Stimulated activated naive B cell treated with anti-CD40 and anti-IgM and Interleukin-4, amounts not matched to agents 10 μg/mL and 1 μg/mL and 100 μg/mL, for 72 hours (primary cell): Measurements from ENCODE around the gene TGFBR3.

Experiments
- ATAC-seq, 2 donors: fragments of 150-1000 bp; cut with Tn5 transposase; replicated peaks; 2 replicates each; pipeline ENCODE4 v1.10.0; 2021; ENCODE audit warnings: moderate library complexity in 1 of 2
- DNase-seq: peaks from one replicate; pipeline ENCODE4 v3.0.0; 2021
- H3K27ac Mint-ChIP-seq: one replicate; pipeline ENCODE4 v1.8.0; 2022; ENCODE audit warnings: mild to moderate bottlenecking, mixed read lengths
- H3K27me3 Mint-ChIP-seq, 2 donors: one replicate each; pipeline ENCODE4 v1.8.0; 2022; ENCODE audit warnings: mixed read lengths in 2 of 2
- H3K36me3 Mint-ChIP-seq, 2 donors: one replicate each; pipeline ENCODE4 v1.8.0; 2022; ENCODE audit warnings: mixed read lengths in 2 of 2, mild to moderate bottlenecking in 1 of 2
- H3K4me1 Mint-ChIP-seq, 2 donors: one replicate each; pipeline ENCODE4 v1.8.0; 2022; ENCODE audit warnings: mixed read lengths in 2 of 2, mild to moderate bottlenecking in 1 of 2
- H3K4me3 Mint-ChIP-seq, 2 donors: one replicate each; pipeline ENCODE4 v1.8.0; 2022; ENCODE audit warnings: mild to moderate bottlenecking in 2 of 2, mixed read lengths in 2 of 2, moderate library complexity in 1 of 2
- H3K9me3 Mint-ChIP-seq, 2 donors: one replicate each; pipeline ENCODE4 v1.8.0; 2022; ENCODE audit warnings: mixed read lengths in 2 of 2, mild to moderate bottlenecking in 1 of 2

The TGFBR3 gene

DNA sequence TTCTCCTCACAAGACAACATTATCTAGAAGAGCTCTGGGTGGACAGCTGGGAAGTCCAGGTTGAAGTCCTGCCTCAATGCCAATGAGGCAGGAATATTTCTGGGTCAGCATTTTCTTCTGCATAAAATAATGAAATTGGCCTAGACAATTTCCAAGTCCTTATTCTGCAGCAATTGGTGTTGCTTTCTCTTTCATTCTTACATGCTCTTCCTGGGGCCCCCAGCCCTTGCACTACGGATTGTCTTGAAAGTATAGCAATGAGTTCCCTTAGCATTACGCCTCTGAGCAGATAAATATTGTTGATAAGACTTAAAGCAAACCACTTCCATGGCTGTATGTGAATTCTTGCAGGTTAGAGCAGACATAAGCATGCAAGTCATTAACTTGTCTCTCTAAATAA, 188.5 kb downstream of the TGFBR3 start:
- Mint-ChIP-seq H3K36me3 (no peaks in the 10 kb centered on the region), H3K4me1 (no peaks in the 10 kb centered on the region), H3K9me3 (no peaks in the 10 kb centered on the region), H3K27ac (no peak overlapping the region), H3K27me3 (no peaks in the 10 kb centered on the region), H3K4me3 (no peak overlapping the region)
- ATAC-seq (no peak), DNase-seq (no peak)

DNA sequence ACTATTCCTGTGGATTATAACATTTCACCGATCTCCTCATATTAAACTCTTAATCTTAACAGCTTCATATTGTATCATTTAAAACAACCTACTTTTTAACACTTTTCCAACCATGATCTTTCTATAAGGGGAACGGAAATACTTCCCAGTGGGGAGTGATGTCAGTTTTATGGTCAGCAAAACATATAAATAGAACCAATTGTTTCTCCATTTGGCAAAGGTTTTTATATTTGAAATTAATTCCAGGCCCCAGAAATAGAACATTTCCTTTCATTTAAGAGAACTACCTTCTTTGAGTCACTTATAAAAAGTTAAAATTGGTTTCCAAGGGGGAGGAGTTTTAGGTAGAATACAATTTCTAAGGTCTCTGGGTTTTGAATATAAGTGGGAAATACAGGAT, 189.6 kb downstream of the TGFBR3 start:
- ATAC-seq (no peak), DNase-seq (no peak)
- no peaks in the 10 kb centered on the region for H3K9me3 Mint-ChIP-seq
- H3K4me1 Mint-ChIP-seq = no peaks in the 10 kb centered on the region
- no peak overlapping the region for H3K4me3 Mint-ChIP-seq
- no peaks in the 10 kb centered on the region for H3K27me3 Mint-ChIP-seq
- H3K36me3 Mint-ChIP-seq = no peaks in the 10 kb centered on the region
- no peak overlapping the region for H3K27ac Mint-ChIP-seq

DNA sequence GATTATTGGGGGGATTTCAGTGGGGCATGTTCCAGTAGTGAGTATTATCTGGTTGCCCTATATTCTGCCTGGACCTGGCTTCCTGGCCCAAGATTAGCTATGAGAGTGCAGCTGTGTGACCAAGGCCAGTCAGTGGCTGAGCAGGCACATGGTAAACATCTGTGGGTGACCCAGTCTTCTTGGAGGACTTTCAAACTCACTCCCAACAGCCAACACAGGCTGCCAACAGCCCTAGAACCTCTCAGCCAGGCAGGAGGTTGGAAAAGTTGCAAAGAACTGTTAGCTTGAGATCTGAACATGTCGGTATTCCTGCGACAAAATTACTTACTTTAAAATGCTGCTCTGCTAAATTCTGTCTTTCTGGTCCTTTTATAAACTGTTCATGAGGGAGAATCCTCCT, 192.4 kb downstream of the TGFBR3 start:
- no peaks in the 10 kb centered on the region for H3K36me3 Mint-ChIP-seq
- peaks cover 0 to 8% of the 10 kb centered on the region in 2 donors for H3K4me1 Mint-ChIP-seq
- no peaks in the 10 kb centered on the region for H3K9me3 Mint-ChIP-seq

GRCh38 chr1:91691525-91691924, 194.4 kb downstream of the TGFBR3 start:
- Mint-ChIP-seq H3K4me1 (peaks cover 0 to 8% of the 10 kb centered on the region in 2 donors), H3K4me3 (no peak overlapping the region), H3K27me3 (peaks cover 0 to 6% of the 10 kb centered on the region in 2 donors), H3K36me3 (no peaks in the 10 kb centered on the region), H3K27ac (no peak overlapping the region), H3K9me3 (no peaks in the 10 kb centered on the region)
- DNase-seq = no peak
- no peak for ATAC-seq

More for the DNA sequence above, 192.4 kb downstream of the TGFBR3 start:
- DNase-seq (no peak), ATAC-seq (no peak)
- H3K4me3 Mint-ChIP-seq = no peak overlapping the region
- H3K27me3 Mint-ChIP-seq = peaks cover 0 to 6% of the 10 kb centered on the region in 2 donors
- H3K27ac Mint-ChIP-seq = no peak overlapping the region

DNA sequence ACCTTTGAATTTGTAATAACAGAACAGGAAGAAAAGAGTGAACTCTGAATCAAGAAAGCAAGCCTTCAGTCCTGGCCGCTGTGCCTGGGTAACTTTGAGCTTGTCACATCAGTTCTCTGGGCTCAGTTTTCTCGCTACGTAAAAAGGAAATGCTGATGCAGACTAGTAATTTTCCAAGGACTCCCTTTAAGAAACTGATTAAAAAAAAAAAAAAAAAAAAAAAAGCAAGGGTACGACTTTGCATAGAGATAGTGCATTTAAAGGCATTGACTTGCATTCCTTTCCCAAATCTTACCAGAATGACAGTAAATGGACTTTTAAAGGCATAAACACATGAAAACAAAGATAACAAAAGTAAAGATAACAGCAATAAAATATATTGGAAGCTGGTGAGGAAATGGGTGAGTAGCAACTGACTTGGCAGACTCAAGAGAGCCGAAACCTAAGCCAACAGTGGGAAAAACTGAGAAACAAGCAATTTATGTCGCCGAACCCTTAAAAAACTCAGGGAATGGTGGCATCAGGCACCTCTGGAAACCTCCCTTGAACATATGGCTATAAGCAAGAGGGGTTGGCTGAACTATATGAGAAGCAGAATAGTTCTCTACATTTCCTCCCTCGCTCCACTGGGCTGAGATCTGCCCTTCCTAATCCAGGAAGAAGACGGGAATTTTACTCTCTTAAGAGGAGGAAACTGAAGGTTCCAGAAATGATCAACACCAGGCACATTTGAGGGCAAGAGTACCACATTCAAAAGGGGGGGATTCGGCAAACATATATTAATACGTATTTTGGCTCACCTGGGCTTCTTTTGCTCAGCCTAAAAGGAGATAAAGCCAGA, 196.1 kb downstream of the TGFBR3 start:
- Mint-ChIP-seq H3K36me3 (no peaks in the 10 kb centered on the region), H3K4me1 (peaks cover 0 to 10% of the 10 kb centered on the region in 2 donors), H3K4me3 (no peak overlapping the region), H3K27me3 (peaks cover 0 to 6% of the 10 kb centered on the region in 2 donors), H3K9me3 (no peaks in the 10 kb centered on the region), H3K27ac (no peak overlapping the region)
- no peak for DNase-seq
- ATAC-seq = no peak

- Mint-ChIP-seq H3K27ac (no peak overlapping the region), H3K36me3 (no peaks in the 10 kb centered on the region), H3K27me3 (peaks cover 0 to 6% of the 10 kb centered on the region in 2 donors), H3K4me1 (peaks cover 2 to 25% of the 10 kb centered on the region in 2 donors), H3K9me3 (no peaks in the 10 kb centered on the region), H3K4me3 (no peak overlapping the region)
- ATAC-seq = no peak
- no peak for DNase-seq
Observed at GRCh38 chr1:91687452-91687851, 198.5 kb downstream of the TGFBR3 start.

DNA sequence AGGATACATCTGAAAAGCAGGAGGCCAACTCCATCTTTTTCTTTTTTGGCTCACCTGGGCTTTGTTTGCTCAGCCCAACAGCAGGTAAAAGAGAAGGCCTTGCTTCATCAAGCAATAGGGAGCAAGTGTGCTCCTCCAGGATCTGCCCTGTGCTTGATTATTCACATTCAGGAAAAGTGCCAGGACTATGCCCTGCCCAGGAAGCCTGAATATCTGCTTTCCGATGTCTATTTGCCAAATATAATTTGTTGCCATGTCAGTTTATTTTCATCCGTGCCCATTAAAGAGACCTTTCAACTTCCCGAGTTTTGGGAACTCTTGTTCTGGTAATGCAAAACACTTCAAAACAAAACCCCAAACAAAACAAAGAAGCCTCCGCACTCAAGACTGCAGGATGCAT, 200.0 kb downstream of the TGFBR3 start:
- Mint-ChIP-seq H3K4me1 (peaks cover 2 to 25% of the 10 kb centered on the region in 2 donors), H3K9me3 (no peaks in the 10 kb centered on the region), H3K27me3 (peaks cover 0 to 6% of the 10 kb centered on the region in 2 donors)

GRCh38 chr1:91684481-91685196, 201.3 kb downstream of the TGFBR3 start:
- H3K9me3 Mint-ChIP-seq = no peaks in the 10 kb centered on the region
- H3K27ac Mint-ChIP-seq = no peak overlapping the region
- H3K4me1 Mint-ChIP-seq = peaks cover 2 to 25% of the 10 kb centered on the region in 2 donors
- no peaks in the 10 kb centered on the region for H3K36me3 Mint-ChIP-seq
- ATAC-seq (peak in 1 of 2 donors; percentile 29), DNase-seq (no peak)
- peaks cover 0 to 5% of the 10 kb centered on the region in 2 donors for H3K27me3 Mint-ChIP-seq
- H3K4me3 Mint-ChIP-seq = no peak overlapping the region

More for the DNA sequence above, 200.0 kb downstream of the TGFBR3 start:
- Mint-ChIP-seq H3K27ac (no peak overlapping the region), H3K36me3 (no peaks in the 10 kb centered on the region), H3K4me3 (no peak overlapping the region)
- ATAC-seq = no peak
- no peak for DNase-seq

- no peaks in the 10 kb centered on the region for H3K27me3 Mint-ChIP-seq
- DNase-seq (no peak), ATAC-seq (no peak)
- no peaks in the 10 kb centered on the region for H3K36me3 Mint-ChIP-seq
- no peaks in the 10 kb centered on the region for H3K9me3 Mint-ChIP-seq
- H3K4me3 Mint-ChIP-seq = no peak overlapping the region
- H3K27ac Mint-ChIP-seq = no peak overlapping the region
- H3K4me1 Mint-ChIP-seq = peaks cover 2 to 17% of the 10 kb centered on the region in 2 donors
Observed at GRCh38 chr1:91683598-91683951, 202.4 kb downstream of the TGFBR3 start.

DNA sequence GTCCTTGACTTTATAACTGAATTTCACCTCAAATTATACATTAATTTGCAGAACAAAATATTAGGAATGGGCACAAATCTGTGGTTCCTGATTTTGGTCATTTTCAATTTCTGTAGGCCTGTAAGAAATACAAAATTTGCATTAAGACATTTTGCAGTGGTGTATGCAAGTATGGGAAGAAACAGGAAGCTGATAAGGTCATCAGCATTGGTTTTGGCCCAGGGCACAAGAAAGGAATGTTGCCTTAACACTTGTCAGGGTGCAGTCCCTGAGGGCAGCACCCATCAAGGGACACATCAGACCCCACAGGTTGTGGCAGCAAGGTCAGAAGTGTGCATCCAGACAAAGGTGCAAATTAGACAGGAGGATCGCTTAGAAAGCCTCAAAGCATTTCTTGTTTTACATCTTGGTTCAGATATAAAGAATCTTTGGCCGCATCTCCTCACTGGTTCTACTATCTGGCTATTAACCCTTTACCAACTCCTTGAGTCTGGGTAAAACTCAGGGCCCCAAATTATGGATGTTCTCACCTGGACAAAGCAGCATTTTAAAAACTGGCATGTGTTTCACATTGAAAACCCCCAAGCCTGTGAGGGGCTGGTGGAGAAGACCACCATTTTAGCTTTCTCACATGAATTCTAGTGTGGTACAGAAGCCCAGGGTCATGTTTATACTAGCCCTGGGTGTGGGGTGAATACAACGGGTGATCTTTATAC, 202.9 kb downstream of the TGFBR3 start:
- Mint-ChIP-seq H3K4me3 (no peak overlapping the region), H3K36me3 (no peaks in the 10 kb centered on the region)
- peak; percentile 47 to 67 for ATAC-seq

GRCh38 chr1:91680556-91681155, 205.3 kb downstream of the TGFBR3 start:
- H3K27ac Mint-ChIP-seq = no peak overlapping the region
- no peak overlapping the region for H3K4me3 Mint-ChIP-seq
- H3K27me3 Mint-ChIP-seq = no peaks in the 10 kb centered on the region
- no peak for DNase-seq
- H3K36me3 Mint-ChIP-seq = no peaks in the 10 kb centered on the region
- H3K9me3 Mint-ChIP-seq = no peaks in the 10 kb centered on the region
- peaks cover 2 to 17% of the 10 kb centered on the region in 2 donors for H3K4me1 Mint-ChIP-seq
- no peak for ATAC-seq

More for the DNA sequence above, 202.9 kb downstream of the TGFBR3 start:
- no peak overlapping the region for H3K27ac Mint-ChIP-seq
- peaks cover 2 to 17% of the 10 kb centered on the region in 2 donors for H3K4me1 Mint-ChIP-seq
- H3K27me3 Mint-ChIP-seq = no peaks in the 10 kb centered on the region
- no peak for DNase-seq
- no peaks in the 10 kb centered on the region for H3K9me3 Mint-ChIP-seq

- Mint-ChIP-seq H3K4me1 (peaks cover 2 to 10% of the 10 kb centered on the region in 2 donors), H3K36me3 (no peaks in the 10 kb centered on the region), H3K27me3 (no peaks in the 10 kb centered on the region), H3K4me3 (no peak overlapping the region), H3K27ac (no peak overlapping the region), H3K9me3 (no peaks in the 10 kb centered on the region)
- ATAC-seq (no peak), DNase-seq (no peak)
Observed at GRCh38 chr1:91679446-91679845, 206.5 kb downstream of the TGFBR3 start.

DNA sequence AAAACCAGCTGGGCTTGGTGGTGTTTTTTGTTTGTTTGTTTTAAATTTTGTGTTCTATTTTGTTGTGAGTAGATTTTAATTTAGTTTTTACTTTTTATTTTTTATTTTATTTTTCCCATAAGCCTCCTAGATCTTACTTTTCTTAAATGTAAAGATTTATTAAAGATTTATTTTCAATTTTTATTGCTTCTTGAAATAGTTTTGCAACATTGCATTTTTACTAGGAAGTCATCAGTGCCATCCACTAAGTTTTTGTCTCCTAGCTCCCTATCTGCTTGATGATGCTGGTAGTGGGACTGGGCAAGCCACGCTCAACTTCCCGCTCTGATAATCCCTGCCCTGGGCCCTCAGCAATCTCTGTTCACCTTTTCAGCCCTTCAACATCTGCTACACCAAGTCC, 209.9 kb downstream of the TGFBR3 start:
- ATAC-seq = no peak
- Mint-ChIP-seq H3K4me3 (no peak overlapping the region), H3K4me1 (peaks cover 0 to 17% of the 10 kb centered on the region in 2 donors), H3K36me3 (no peaks in the 10 kb centered on the region), H3K9me3 (no peaks in the 10 kb centered on the region), H3K27ac (no peak overlapping the region), H3K27me3 (no peaks in the 10 kb centered on the region)
- DNase-seq = no peak

DNA sequence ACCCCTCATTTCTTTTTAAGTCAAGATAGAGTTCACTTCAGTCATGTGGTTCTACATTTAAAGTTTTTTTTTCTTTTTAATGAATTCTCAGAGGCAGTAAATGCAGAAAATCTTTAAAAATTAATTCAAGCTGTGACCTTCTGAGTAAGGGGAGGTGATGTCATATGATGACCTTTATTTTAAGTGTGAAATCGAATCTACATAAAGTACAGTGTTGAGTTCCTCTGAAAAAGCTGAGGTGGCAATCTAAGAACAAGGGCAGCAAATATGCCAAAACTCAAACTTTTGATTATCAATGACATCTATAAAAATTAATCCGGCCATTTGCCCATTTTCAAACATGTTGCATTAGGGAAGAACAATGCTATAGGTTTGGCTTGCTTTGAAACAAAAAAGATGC, 211.8 kb downstream of the TGFBR3 start:
- Mint-ChIP-seq H3K9me3 (no peaks in the 10 kb centered on the region), H3K36me3 (no peaks in the 10 kb centered on the region), H3K4me1 (peaks cover 0 to 17% of the 10 kb centered on the region in 2 donors), H3K27ac (no peak overlapping the region), H3K4me3 (no peak overlapping the region), H3K27me3 (no peaks in the 10 kb centered on the region)
- DNase-seq (no peak), ATAC-seq (no peak)
